UCSD-AML1 (cell line): ENCODE data around the gene SCYL2.
"Not testable (repeated sequence)": the region's sequence is repeated elsewhere in the genome, so short reads cannot be mapped to it uniquely, and the experiment has no call there.

Source experiments
- DNase-seq: peaks from one replicate; lab custom pipeline; 2025; ENCODE audit not compliant: unreplicated experiment; lab: John Stamatoyannopoulos, UW

Gene SCYL2

DNA sequence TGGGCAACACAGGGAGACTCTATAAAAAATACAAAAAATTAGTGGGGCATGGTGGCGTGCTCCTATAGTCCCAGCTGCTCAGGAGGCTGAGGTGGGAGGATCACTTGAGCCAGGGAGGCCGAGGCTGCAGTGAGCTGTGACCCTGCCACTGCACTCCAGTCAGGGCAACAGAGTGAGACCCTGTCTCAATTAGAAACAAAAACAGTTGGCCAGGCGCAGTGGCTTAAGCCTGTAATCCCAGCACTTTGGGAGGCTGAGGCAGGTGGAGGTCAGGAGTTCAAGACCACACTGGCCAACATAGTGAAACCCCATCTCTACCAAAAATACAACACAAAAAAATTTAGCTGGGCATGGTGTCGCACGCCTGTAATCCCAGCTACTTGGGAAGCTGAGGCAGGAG is 1.9 kb upstream of the SCYL2 start:
- DNase-seq, result not testable (repeated sequence)

DNA sequence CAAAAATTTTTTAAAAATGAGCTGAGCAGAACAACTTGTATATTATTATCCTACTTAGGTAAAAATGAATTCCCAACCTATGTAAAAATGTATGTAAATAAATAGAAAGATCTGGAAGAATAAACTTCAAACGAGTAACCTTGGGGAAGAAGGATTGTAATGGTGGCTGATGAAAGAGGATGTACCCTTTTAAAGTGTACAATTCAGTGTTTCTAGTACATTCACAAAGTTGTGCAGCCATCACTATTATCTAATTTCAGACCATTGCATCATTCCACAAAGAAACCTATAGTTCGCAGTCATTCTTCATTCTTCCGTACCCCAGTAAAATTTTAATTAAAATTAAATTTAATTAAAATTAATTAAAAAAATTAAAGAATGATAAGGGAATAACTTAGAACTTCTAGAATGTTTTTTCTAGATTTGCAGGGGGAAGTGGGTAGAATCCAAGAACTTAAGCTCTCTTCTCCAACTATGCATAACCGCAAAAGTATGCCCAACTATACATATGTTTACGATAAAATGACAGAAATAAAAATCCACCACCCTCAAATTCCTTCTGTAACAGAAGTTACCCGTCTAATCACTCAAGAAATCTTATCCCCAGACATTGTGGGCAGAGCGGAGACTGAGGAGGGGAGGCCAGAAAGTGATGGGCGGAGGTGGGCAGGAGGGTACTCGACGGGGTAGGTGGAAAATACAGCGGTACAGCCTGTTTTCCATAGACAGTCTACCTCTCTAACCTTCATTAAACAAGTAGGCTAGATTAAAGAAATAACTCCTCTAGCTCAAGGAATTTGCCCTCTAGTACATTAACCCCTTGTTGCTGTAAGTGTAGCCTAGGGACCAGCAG is 1.0 kb upstream of the SCYL2 start:
- DNase-seq, result no peak

GRCh38 chr12:100266585-100266834 is 467 bp upstream of the SCYL2 start:
- DNase-seq, result no peak

DNA sequence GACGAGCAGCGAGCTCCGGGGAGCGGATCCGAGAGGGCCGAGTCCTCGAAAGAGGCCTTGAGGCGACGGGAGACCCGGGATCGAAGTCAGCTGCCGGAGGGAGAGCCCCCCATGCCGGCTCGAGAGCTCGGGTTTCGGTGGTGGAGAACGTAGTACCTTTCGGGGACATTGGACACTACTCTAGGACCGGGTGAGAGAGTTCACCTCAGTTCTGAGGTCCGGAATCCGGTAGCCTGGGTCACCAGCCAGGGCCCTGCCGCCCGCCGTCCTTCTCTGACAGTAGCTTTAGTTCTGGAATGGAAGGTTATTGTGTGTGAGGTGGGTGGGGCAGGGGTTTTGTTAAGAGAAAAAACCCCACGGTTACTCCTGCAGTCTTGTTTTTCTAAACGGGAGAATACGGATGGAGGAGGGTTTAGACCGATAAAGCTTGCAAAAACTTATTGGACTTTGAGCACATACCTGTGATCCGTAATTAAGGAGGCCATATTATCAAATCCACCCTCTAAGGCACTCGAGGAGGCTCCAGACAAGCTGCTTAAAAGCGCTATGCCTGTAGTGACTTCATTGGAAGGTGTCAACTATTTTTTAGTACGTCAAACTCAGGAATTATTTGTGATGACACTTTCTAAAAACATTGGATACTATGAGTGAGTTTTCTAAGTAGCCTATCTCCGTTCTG is 765 bp downstream of the SCYL2 start:
- DNase-seq, result no peak

DNA sequence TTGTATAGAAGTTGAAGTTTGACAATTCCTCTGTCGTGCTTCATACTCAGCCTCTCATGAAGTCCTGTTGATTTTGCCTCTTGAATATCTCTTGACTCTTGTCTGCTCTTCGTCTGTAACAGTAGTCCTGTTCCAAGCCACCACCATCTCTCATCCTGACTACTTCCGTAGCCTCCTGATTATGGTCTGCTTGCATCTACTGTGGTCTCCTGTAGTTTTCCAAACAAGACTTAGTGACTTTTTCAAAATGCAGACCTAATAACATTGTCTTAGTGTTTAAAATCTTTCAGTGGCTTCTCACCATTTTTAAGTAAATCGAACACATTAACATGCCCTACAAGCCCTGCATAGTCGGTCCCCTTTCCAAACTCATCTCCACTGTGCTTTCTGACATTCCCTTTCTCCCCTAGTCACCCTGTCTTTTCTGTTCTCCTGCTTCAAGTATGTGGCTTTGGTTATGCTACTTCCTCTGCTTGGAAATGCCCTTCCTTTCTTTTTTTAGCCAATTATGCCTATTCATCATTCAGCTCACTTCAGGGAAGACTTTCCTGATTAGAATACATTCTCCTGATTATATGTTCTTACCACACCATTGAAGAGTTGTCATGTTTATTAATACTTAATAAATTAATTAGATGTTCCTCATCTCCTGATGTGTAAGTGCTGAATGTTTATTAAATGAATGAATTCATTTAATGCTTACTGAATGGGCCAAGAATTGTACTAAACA is 2.0 kb downstream of the SCYL2 start:
- no peak for DNase-seq

- no peak for DNase-seq
These were observed 6.8 kb downstream of the SCYL2 start for GRCh38 chr12:100273782-100274181.

- no peak for DNase-seq
These were observed 7.3 kb downstream of the SCYL2 start for GRCh38 chr12:100274291-100274690.

GRCh38 chr12:100279159-100279558 is 12.2 kb downstream of the SCYL2 start:
- no peak for DNase-seq

- no peak for DNase-seq
These were observed 12.7 kb downstream of the SCYL2 start for GRCh38 chr12:100279607-100280244.

DNA sequence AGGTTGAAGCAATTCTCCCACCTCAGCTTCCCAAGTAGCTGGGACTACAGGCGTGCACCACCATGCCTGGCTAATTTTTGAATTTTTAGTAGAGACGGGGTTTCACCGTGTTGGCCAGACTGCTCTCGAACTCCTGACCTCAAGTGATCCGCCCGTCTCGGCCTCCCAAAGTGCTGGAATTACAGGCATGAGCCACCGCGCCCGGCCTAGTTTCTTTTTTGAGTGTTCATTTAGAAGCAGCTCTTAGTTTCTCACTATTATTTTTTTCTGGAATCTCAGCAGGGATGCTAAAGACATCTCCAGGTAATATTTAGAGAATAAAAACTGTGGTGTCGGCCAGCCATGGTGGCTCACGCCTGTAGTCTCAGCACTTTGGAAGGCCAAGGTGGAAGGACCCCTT is 17.6 kb downstream of the SCYL2 start:
- not testable (repeated sequence) for DNase-seq

- DNase-seq, result no peak
These were observed 22.1 kb downstream of the SCYL2 start for GRCh38 chr12:100289038-100289437.

- no peak for DNase-seq
These were observed 23.0 kb downstream of the SCYL2 start for GRCh38 chr12:100290016-100290415.

DNA sequence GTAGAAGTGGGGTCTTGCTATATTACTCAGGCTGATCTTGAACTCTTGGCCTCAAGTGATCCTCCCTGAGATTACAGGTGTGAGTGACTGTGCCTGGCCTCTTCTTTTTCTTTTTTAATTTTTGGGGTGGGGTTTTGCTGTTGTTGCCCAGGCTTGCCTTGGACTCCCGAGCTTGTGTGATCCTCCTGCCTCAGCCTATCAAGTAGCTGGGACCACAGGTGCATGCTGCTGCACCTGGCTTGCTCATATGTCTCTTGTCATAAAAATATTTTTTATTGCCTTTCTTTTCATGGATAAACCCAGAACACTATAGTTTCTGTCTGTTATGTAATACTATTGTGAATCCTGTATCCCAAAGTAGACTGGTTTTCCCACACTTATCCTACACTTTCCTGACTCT is 26.0 kb downstream of the SCYL2 start:
- no peak for DNase-seq

DNA sequence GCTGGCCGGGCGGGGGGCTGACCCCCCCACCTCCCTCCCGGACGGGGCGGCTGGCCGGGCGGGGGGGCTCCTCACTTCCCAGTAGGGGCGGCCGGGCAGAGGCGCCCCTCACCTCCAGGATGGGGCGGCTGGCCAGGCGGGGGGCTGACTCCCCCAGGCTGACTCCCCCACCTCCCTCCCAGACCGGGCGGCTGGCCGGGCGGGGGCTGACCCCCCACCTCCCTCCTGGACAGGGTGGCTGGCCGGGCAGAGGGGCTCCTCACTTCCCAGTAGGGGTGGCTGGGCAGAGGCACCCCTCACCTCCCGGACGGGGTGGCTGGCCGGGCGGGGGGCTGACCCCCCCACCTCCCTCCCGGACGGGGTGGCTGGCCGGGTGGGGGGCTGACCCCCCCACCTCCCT is 27.4 kb downstream of the SCYL2 start:
- DNase-seq, result not testable (repeated sequence)

DNA sequence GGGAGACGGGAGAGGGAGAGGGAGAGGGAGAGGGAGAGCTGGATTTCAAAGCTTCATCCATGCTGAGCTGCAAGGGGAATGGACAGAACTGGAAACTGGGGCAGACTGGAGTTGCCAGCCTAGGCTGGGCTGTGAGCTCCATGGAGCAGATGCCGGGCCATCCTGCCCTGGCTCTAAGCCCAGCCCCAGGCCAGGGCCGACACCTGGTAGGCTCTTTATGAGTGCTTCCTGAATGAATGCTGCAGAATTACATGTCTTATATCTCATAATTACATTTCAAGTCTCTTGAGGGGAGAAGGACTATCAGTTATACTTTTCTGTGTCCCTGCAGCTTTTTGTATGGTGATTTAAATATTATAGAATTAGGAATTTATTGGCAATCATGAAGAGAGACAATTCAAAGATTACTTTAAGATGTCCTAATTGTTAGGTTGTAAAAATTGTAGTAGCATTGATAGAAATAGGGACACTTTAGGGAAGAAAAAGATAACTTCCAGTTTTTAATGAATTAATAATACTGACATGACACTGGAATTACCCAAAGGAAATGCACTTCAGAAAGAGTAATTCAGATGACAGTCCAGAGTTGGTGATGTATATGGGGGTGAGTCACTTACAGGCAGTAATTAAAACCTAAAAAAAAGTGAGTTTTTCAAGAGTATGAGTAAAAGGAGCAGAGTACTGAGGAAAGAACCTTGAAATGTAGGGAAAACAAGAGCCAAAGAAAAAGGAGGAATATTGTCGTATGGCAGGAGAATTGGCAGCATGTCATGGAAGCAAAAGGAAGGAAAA is 29.0 kb downstream of the SCYL2 start:
- no peak for DNase-seq

GRCh38 chr12:100302081-100302480 is 35.1 kb downstream of the SCYL2 start:
- no peak for DNase-seq

- no peak for DNase-seq
These were observed 36.9 kb downstream of the SCYL2 start for GRCh38 chr12:100303831-100304230.

- not testable (repeated sequence) for DNase-seq
These were observed 37.4 kb downstream of the SCYL2 start for GRCh38 chr12:100304334-100304733.

DNA sequence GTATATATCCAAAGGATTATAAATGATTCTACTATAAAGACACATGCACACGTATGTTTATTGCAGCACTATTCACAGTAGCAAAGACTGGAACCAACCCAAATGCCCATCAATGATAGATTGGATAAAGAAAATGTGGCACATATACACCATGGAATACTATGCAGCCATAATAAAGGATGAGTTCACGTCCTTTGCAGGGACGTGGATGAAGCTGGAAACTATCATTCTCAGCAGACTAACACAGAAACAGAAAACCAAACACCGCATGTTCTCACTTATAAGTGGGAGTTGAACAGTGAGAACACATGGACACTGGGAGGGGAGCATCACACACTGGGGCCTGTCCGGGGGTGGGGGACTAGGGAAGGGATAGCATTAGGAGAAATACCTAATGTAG is 41.2 kb downstream of the SCYL2 start:
- DNase-seq, result not testable (repeated sequence)

DNA sequence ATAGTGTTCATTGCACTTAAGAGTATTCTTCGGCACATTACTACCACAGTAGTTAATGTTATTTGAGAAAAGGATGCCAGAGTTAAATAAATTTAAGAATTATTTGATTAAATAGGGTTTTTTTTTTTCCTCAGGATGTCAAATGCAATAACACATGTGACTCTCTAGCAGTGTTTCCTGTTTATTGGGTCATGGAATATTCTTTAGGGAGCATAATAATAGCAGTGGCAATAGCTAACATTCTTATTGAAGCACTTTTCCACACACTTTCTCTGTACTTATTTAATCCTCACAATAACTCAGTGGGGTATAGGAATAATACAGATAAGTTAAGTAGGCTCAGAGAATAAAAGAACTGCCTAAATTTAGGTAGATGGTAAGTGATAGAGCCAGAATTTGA is 44.3 kb downstream of the SCYL2 start:
- DNase-seq, result no peak

DNA sequence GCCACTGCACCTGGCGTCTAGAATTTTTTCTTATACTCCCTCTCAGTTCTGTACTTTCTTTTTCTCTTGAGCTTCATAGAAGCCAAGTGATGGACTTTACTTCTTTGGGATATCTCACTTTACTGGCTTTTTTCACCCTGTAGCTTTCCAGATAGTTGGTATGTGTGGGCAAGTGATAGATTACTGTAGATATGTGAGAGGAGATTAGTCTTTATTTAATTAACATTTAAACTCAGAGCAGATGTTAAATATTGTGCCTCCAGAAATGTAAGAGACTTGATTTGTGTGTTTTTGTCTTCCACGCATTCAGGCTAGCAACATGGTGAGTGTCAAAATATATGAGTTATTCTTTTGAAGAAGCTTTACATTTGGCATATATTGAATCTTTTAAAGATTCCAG is 50.4 kb downstream of the SCYL2 start:
- no peak for DNase-seq
